CD8-positive, alpha-beta memory T cell (primary cell): Measurements from ENCODE around the gene IL1RAPL1. TPM values are rescaled to one million over a fixed set of nuclear protein-coding genes. Genes with fewer than 3 reads are reported as not detected.

ENCODE experiments used
- CTCF ChIA-PET: fragments of 350-600 bp; sonication (Branson Sonifier 250); formaldehyde crosslinking; loops from one replicate; lab custom pipeline; 2021; ENCODE audit warnings: antibody characterized with exemption; lab: Charles Lee
- POLR2A ChIA-PET: fragments of 350-600 bp; sonication (Branson Sonifier 250); formaldehyde crosslinking; loops from one replicate; lab custom pipeline; 2021; ENCODE audit warnings: antibody characterized with exemption; lab: Charles Lee
- DNase-seq, 5 donors: peaks; one replicate each; pipeline versions ENCODE4 v3.0.0 to v3.0.0-alpha.2; 2020 to 2022; ENCODE audit warnings: mixed read lengths in 1 of 5
- H3K27ac ChIP-seq: one replicate; pipeline ENCODE4 v1.7.0; 2013; ENCODE audit warnings: low read depth, mild to moderate bottlenecking, low read length, moderate library complexity
- H3K27me3 ChIP-seq: 2 replicates; pipeline ENCODE4 v1.7.0; 2013; ENCODE audit warnings: low read length, mild to moderate bottlenecking; ENCODE audit not compliant: insufficient read depth, poor library complexity, severe bottlenecking
- H3K36me3 ChIP-seq: 2 replicates; pipeline ENCODE4 v1.7.0; 2013; ENCODE audit warnings: mild to moderate bottlenecking, low read length, moderate library complexity; ENCODE audit not compliant: insufficient read depth
- H3K4me1 ChIP-seq: 2 replicates; pipeline ENCODE4 v1.7.0; 2013; ENCODE audit warnings: mild to moderate bottlenecking, low read length, moderate library complexity; ENCODE audit not compliant: insufficient read depth
- H3K4me3 ChIP-seq: 2 replicates; pipeline ENCODE4 v1.7.0; 2013; ENCODE audit warnings: mild to moderate bottlenecking, low read length
- H3K9me3 ChIP-seq: 2 replicates; pipeline ENCODE4 v1.7.0; 2013; ENCODE audit warnings: mild to moderate bottlenecking, low read length
- H3K27ac Mint-ChIP-seq, 8 donors: one replicate each; pipeline ENCODE4 v1.8.0; 2020 to 2021; ENCODE audit warnings: mixed read lengths in 8 of 8, mild to moderate bottlenecking in 6 of 8, inconsistent platforms in 3 of 8, moderate library complexity in 3 of 8
- H3K27me3 Mint-ChIP-seq, 2 donors: one replicate each; pipeline ENCODE4 v1.8.0; 2020 to 2021; ENCODE audit warnings: mixed read lengths in 2 of 2, mild to moderate bottlenecking in 1 of 2, moderate library complexity in 1 of 2
- H3K36me3 Mint-ChIP-seq, 3 donors: one replicate each; pipeline ENCODE4 v1.8.0; 2020 to 2021; ENCODE audit warnings: mixed read lengths in 3 of 3, inconsistent platforms in 1 of 3, mild to moderate bottlenecking in 1 of 3
- H3K4me1 Mint-ChIP-seq, 3 donors: one replicate each; pipeline ENCODE4 v1.8.0; 2020 to 2021; ENCODE audit warnings: mixed read lengths in 3 of 3, inconsistent platforms in 1 of 3, mild to moderate bottlenecking in 1 of 3
- H3K4me3 Mint-ChIP-seq, 7 donors: one replicate each; pipeline ENCODE4 v1.8.0; 2020 to 2021; ENCODE audit warnings: mixed read lengths in 7 of 7, mild to moderate bottlenecking in 6 of 7, moderate library complexity in 4 of 7, inconsistent platforms in 2 of 7
- H3K9me3 Mint-ChIP-seq, 5 donors: one replicate each; pipeline ENCODE4 v1.8.0; 2020 to 2022; ENCODE audit warnings: mixed read lengths in 5 of 5, mild to moderate bottlenecking in 3 of 5, moderate library complexity in 2 of 5, inconsistent platforms in 1 of 5
- polyA plus RNA-seq: library from polyadenylated mRNA; unstranded; fragments of 300-500 nt; fragmentation: Illumina TruSeq; gene quantifications from one replicate; pipeline ENCODE4 v1.2.3, GENCODE V29; 2021
- total RNA-seq, 2 experiments: library from RNA; stranded (reverse); gene quantifications; one replicate each; pipeline ENCODE4 v1.2.3, GENCODE V29; 2021

IL1RAPL1 gene
- total and polyA plus RNA-seq, 3 experiments from 2014 or later = not detected

GRCh38 chrX:29824176-29824906, 1237.1 kb downstream of the IL1RAPL1 start:
- no peak overlapping the region for H3K4me3 Mint-ChIP-seq
- H3K36me3 ChIP-seq = no peaks in the 10 kb centered on the region
- ChIA-PET CTCF (no interaction called here), POLR2A (no interaction called here)
- DNase-seq = no peak
- peaks cover 0 to 3% of the 10 kb centered on the region in 2 donors for H3K27me3 Mint-ChIP-seq
- H3K9me3 ChIP-seq = no peaks in the 10 kb centered on the region
- peaks cover 0 to 9% (median 8%) of the 10 kb centered on the region in 5 donors for H3K9me3 Mint-ChIP-seq
- H3K27me3 ChIP-seq = no peaks in the 10 kb centered on the region
- no peak overlapping the region for H3K4me3 ChIP-seq
- H3K4me1 ChIP-seq = no peaks in the 10 kb centered on the region
- no peaks in the 10 kb centered on the region for H3K36me3 Mint-ChIP-seq
- no peak overlapping the region for H3K27ac ChIP-seq
- no peak overlapping the region for H3K27ac Mint-ChIP-seq
- H3K4me1 Mint-ChIP-seq = no peaks in the 10 kb centered on the region

GRCh38 chrX:29826742-29827141, 1239.5 kb downstream of the IL1RAPL1 start:
- DNase-seq = no peak
- Mint-ChIP-seq H3K27me3 (peaks cover 0 to 3% of the 10 kb centered on the region in 2 donors), H3K9me3 (peaks cover 0 to 9% (median 8%) of the 10 kb centered on the region in 5 donors), H3K4me3 (no peak overlapping the region), H3K27ac (no peak overlapping the region), H3K36me3 (no peaks in the 10 kb centered on the region), H3K4me1 (no peaks in the 10 kb centered on the region)
- CTCF ChIA-PET = no interaction called here
- no peak overlapping the region for H3K4me3 ChIP-seq
- POLR2A ChIA-PET = no interaction called here
- no peaks in the 10 kb centered on the region for H3K36me3 ChIP-seq
- H3K27ac ChIP-seq = no peak overlapping the region
- no peaks in the 10 kb centered on the region for H3K4me1 ChIP-seq
- H3K27me3 ChIP-seq = no peaks in the 10 kb centered on the region
- no peaks in the 10 kb centered on the region for H3K9me3 ChIP-seq

GRCh38 chrX:29834311-29834710, 1247.1 kb downstream of the IL1RAPL1 start:
- H3K27me3 Mint-ChIP-seq = no peaks in the 10 kb centered on the region
- Histone ChIP-seq H3K27ac (no peak overlapping the region), H3K36me3 (no peaks in the 10 kb centered on the region), H3K4me3 (no peak overlapping the region), H3K9me3 (no peaks in the 10 kb centered on the region), H3K27me3 (no peaks in the 10 kb centered on the region), H3K4me1 (no peaks in the 10 kb centered on the region)
- ChIA-PET POLR2A (no interaction called here), CTCF (no interaction called here)
- peaks cover 0 to 7% (median 5%) of the 10 kb centered on the region in 5 donors for H3K9me3 Mint-ChIP-seq
- no peaks in the 10 kb centered on the region for H3K36me3 Mint-ChIP-seq
- H3K4me1 Mint-ChIP-seq = no peaks in the 10 kb centered on the region
- no peak overlapping the region for H3K4me3 Mint-ChIP-seq
- H3K27ac Mint-ChIP-seq = no peak overlapping the region
- no peak for DNase-seq

- H3K27me3 Mint-ChIP-seq = no peaks in the 10 kb centered on the region
- Histone ChIP-seq H3K4me3 (no peak overlapping the region), H3K9me3 (no peaks in the 10 kb centered on the region), H3K27ac (no peak overlapping the region), H3K4me1 (no peaks in the 10 kb centered on the region), H3K27me3 (no peaks in the 10 kb centered on the region), H3K36me3 (no peaks in the 10 kb centered on the region)
- ChIA-PET CTCF (no interaction called here), POLR2A (no interaction called here)
- peaks cover 0 to 7% (median 5%) of the 10 kb centered on the region in 5 donors for H3K9me3 Mint-ChIP-seq
- no peak overlapping the region for H3K4me3 Mint-ChIP-seq
- H3K27ac Mint-ChIP-seq = no peak overlapping the region
- no peaks in the 10 kb centered on the region for H3K4me1 Mint-ChIP-seq
- H3K36me3 Mint-ChIP-seq = no peaks in the 10 kb centered on the region
- no peak for DNase-seq
Observed at GRCh38 chrX:29834764-29835163, 1247.5 kb downstream of the IL1RAPL1 start.

- ChIA-PET CTCF (no interaction called here), POLR2A (no interaction called here)
- Histone ChIP-seq H3K9me3 (no peaks in the 10 kb centered on the region), H3K4me3 (no peak overlapping the region), H3K27me3 (no peaks in the 10 kb centered on the region), H3K36me3 (no peaks in the 10 kb centered on the region), H3K4me1 (no peaks in the 10 kb centered on the region), H3K27ac (no peak overlapping the region)
- Mint-ChIP-seq H3K4me1 (no peaks in the 10 kb centered on the region), H3K4me3 (no peak overlapping the region), H3K9me3 (peaks cover 0 to 8% (median 5%) of the 10 kb centered on the region in 5 donors), H3K27ac (no peak overlapping the region), H3K27me3 (no peaks in the 10 kb centered on the region), H3K36me3 (no peaks in the 10 kb centered on the region)
- no peak for DNase-seq
Observed at GRCh38 chrX:29841750-29842149, 1254.5 kb downstream of the IL1RAPL1 start.

GRCh38 chrX:29842552-29842951, 1255.3 kb downstream of the IL1RAPL1 start:
- ChIA-PET POLR2A (no interaction called here), CTCF (no interaction called here)
- Histone ChIP-seq H3K4me1 (no peaks in the 10 kb centered on the region), H3K27me3 (no peaks in the 10 kb centered on the region), H3K4me3 (no peak overlapping the region), H3K9me3 (no peaks in the 10 kb centered on the region), H3K27ac (no peak overlapping the region), H3K36me3 (no peaks in the 10 kb centered on the region)
- H3K27ac Mint-ChIP-seq = no peak overlapping the region
- DNase-seq = no peak
- H3K4me3 Mint-ChIP-seq = no peak overlapping the region
- peaks cover 0 to 8% (median 5%) of the 10 kb centered on the region in 5 donors for H3K9me3 Mint-ChIP-seq
- H3K27me3 Mint-ChIP-seq = no peaks in the 10 kb centered on the region
- no peaks in the 10 kb centered on the region for H3K4me1 Mint-ChIP-seq
- H3K36me3 Mint-ChIP-seq = no peaks in the 10 kb centered on the region

GRCh38 chrX:29851857-29852605, 1264.8 kb downstream of the IL1RAPL1 start:
- Mint-ChIP-seq H3K4me1 (no peaks in the 10 kb centered on the region), H3K27me3 (no peaks in the 10 kb centered on the region), H3K36me3 (peaks cover 0 to 1% (median 0%) of the 10 kb centered on the region in 3 donors), H3K27ac (no peak overlapping the region), H3K4me3 (no peak overlapping the region), H3K9me3 (peaks cover 0 to 4% (median 3%) of the 10 kb centered on the region in 5 donors)
- no peak for DNase-seq
- ChIA-PET POLR2A (no interaction called here), CTCF (no interaction called here)
- Histone ChIP-seq H3K36me3 (no peaks in the 10 kb centered on the region), H3K27me3 (no peaks in the 10 kb centered on the region), H3K27ac (no peak overlapping the region), H3K9me3 (no peaks in the 10 kb centered on the region), H3K4me1 (no peaks in the 10 kb centered on the region), H3K4me3 (no peak overlapping the region)

GRCh38 chrX:29852767-29853166, 1265.5 kb downstream of the IL1RAPL1 start:
- no peak overlapping the region for H3K27ac Mint-ChIP-seq
- H3K27ac ChIP-seq = no peak overlapping the region
- H3K9me3 ChIP-seq = no peaks in the 10 kb centered on the region
- no peak overlapping the region for H3K4me3 Mint-ChIP-seq
- H3K4me1 ChIP-seq = no peaks in the 10 kb centered on the region
- H3K36me3 ChIP-seq = no peaks in the 10 kb centered on the region
- POLR2A ChIA-PET = no interaction called here
- DNase-seq = no peak
- peaks cover 0 to 1% (median 0%) of the 10 kb centered on the region in 3 donors for H3K36me3 Mint-ChIP-seq
- peaks cover 2 to 6% (median 4%) of the 10 kb centered on the region in 5 donors for H3K9me3 Mint-ChIP-seq
- no peak overlapping the region for H3K4me3 ChIP-seq
- H3K4me1 Mint-ChIP-seq = no peaks in the 10 kb centered on the region
- CTCF ChIA-PET = no interaction called here
- H3K27me3 Mint-ChIP-seq = no peaks in the 10 kb centered on the region
- no peaks in the 10 kb centered on the region for H3K27me3 ChIP-seq
